HG03095 (cell line): ENCODE measurements around the gene PRDM2.

ENCODE experiments used
- ATAC-seq: cut with Tn5 transposase; IDR thresholded peaks from one replicate; pipeline ENCODE4 v1.9.1; 2021; ENCODE audit warnings: moderate library complexity; ENCODE audit not compliant: unreplicated experiment

The PRDM2 gene

DNA sequence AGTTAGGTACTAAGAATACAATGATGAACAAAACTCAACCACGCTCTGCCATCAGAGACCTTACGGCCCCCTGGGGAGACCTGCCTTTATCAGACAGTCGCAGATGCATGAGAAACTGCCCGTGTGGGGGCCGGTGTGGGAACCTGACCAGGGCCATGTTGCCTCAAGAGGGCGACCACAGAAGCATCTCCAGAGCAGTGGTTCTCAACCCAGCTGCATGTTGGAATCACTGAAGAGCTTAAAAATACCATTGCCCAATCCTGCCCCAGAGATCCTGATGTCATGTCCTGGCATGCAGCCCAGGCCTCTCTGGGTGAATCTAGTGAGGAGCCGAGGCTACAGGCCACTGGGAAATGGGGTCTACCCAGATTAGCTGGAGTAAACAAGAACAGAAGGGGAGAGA lies 108.7 kb downstream of the PRDM2 start:
- ATAC-seq = no peak

- no peak for ATAC-seq
Measured at GRCh38 chr1:13809461-13810159, 109.6 kb downstream of the PRDM2 start.

- ATAC-seq = no peak
Measured at GRCh38 chr1:13812456-13813397, 112.7 kb downstream of the PRDM2 start.

- no peak for ATAC-seq
Measured at GRCh38 chr1:13813398-13814012, 113.5 kb downstream of the PRDM2 start.

DNA sequence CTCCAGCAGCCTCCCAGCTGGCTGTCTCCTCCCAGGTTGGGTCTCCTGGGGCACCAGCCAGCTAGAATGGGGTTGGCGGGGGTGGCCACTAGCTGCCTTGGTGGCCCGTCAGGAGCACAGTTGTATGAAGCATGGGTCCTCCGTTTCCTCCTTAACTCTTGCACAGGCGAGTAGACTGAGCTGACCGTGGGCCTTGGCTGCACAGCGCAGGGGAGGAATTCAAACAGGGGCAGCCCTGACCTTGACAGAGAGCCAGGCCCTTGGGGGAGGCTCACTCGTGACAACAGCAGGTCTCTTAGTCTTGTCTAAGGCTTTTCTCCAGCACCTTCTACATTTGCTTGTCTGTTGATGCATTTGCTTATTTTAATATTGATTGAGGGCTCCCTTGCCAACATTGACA lies 114.1 kb downstream of the PRDM2 start:
- ATAC-seq = no peak

GRCh38 chr1:13816016-13816760 lies 116.2 kb downstream of the PRDM2 start:
- ATAC-seq = no peak

GRCh38 chr1:13817906-13818305 lies 117.9 kb downstream of the PRDM2 start:
- no peak for ATAC-seq

GRCh38 chr1:13818926-13819325 lies 118.9 kb downstream of the PRDM2 start:
- ATAC-seq = no peak

- ATAC-seq = no peak
Measured at GRCh38 chr1:13819642-13820041, 119.7 kb downstream of the PRDM2 start.

- ATAC-seq = no peak
Measured at GRCh38 chr1:13820055-13820454, 120.1 kb downstream of the PRDM2 start.

GRCh38 chr1:13820456-13820855 lies 120.5 kb downstream of the PRDM2 start:
- no peak for ATAC-seq

DNA sequence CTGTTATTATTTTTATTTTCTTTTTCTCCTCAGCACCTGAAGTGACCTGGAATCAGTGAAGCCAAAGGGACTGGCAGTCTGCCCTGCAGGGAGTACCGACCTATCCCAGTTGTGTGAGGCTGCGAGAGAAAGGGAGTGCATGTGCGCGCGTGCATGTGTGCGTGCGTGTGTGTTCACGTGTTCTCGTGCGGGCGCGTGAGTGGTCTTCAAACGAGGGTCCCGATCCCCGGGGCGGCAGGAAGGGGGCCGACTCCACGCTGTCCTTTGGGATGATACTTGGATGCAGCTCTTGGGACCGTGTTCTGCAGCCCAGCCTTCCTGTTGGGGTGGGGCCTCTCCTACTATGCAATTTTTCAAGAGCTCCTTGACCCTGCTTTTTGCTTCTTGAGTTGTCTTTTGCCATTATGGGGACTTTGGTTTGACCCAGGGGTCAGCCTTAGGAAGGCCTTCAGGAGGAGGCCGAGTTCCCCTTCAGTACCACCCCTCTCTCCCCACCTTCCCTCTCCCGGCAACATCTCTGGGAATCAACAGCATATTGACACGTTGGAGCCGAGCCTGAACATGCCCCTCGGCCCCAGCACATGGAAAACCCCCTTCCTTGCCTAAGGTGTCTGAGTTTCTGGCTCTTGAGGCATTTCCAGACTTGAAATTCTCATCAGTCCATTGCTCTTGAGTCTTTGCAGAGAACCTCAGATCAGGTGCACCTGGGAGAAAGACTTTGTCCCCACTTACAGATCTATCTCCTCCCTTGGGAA lies 123.3 kb downstream of the PRDM2 start:
- ATAC-seq = no peak

- ATAC-seq = no peak
Measured at GRCh38 chr1:13823936-13824335, 123.9 kb downstream of the PRDM2 start.

GRCh38 chr1:13824626-13825025 lies 124.6 kb downstream of the PRDM2 start:
- no peak for ATAC-seq

- no peak for ATAC-seq
Measured at GRCh38 chr1:13825033-13825432, 125.0 kb downstream of the PRDM2 start.

DNA sequence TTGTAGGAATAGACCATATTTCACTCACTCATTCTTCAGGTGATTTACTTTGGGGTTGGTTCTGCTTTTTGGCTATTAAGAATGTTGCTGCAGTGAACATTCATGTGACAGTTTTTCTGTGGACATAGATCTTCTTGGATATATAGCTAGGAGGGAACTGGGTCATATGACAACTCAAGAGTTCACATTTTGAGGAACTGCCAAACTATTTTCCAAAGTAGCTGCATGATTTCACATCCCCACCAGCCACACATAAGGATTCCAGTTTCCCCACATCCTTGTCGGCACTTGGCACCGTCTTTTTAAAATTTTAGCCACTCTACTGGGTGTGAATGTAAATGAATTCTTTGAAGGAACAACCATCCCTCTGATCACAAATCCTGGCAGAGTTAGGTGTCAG lies 126.0 kb downstream of the PRDM2 start:
- no peak for ATAC-seq

- ATAC-seq = no peak
Measured at GRCh38 chr1:13826591-13826990, 126.6 kb downstream of the PRDM2 start.

GRCh38 chr1:13828454-13829151 lies 128.6 kb downstream of the PRDM2 start:
- ATAC-seq = no peak

- ATAC-seq = no peak
Measured at GRCh38 chr1:13829152-13829769, 129.3 kb downstream of the PRDM2 start.
